Lung microvascular endothelial cell (primary cell): ENCODE measurements around the gene ELF1. TPM values are rescaled to one million over a fixed set of nuclear protein-coding genes. Genes with fewer than 3 reads are reported as not detected.
"Not testable (repeated sequence)": the region's sequence is repeated elsewhere in the genome, so short reads cannot be mapped to it uniquely, and the experiment has no call there.

Experiments used
- DNase-seq, 2 donors: peaks; one replicate each; pipeline versions ENCODE4 v3.0.0 to v3.0.0-alpha.2; 2010; ENCODE audit warnings: low read depth in 2 of 2
- total RNA-seq: library from RNA; depleted of rRNA; stranded (reverse); fragments of >200 nt; gene quantifications from 2 replicates; pipeline ENCODE4 v1.2.1, GENCODE V29; 2014

Gene ELF1
- total RNA-seq, 1 donor from 2014 or later: 80.8 TPM

GRCh38 chr13:40941581-40941980, 77.5 kb downstream of the ELF1 start:
- DNase-seq: no peak

DNA sequence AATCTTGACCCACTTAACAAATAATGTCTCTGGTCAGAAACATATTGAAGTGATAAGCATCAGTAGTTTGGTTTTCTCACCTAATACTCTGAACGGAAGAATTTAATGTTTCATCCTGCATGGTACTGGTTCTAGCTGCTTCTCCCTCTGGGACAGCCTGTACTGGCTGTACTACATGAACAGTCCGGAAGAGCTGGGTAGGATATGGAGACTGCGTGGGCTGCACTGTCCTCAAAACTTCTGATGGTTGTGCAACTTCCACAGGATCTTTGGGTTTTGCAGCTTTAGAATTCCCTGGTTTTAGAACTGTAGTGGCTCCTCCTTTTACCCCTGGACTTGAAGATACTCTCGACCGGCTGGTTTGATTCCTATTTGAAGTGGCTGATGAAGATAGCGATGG, 78.3 kb downstream of the ELF1 start:
- DNase-seq: no peak

GRCh38 chr13:40933508-40934204, 85.5 kb downstream of the ELF1 start:
- no peak for DNase-seq

- DNase-seq: no peak
Measured at GRCh38 chr13:40932252-40932651, 86.9 kb downstream of the ELF1 start.

DNA sequence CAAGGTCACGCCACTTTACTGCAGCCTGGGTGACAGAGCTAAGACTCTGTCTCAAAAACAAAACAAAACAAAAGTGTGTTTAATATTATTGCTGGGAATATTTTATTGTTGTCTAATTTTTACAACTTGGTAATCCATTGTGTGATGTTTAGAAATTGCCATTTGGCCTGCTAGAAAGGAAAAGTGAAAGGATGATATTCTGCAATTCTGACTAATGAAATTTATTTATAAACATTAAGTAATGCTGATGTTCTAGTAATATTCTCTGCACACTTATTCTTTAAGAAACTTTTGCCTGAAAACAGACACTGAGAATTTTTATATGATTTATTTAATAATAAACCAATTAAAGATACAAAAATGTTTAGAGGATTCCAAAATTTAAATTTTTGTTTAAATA, 87.4 kb downstream of the ELF1 start:
- no peak for DNase-seq

DNA sequence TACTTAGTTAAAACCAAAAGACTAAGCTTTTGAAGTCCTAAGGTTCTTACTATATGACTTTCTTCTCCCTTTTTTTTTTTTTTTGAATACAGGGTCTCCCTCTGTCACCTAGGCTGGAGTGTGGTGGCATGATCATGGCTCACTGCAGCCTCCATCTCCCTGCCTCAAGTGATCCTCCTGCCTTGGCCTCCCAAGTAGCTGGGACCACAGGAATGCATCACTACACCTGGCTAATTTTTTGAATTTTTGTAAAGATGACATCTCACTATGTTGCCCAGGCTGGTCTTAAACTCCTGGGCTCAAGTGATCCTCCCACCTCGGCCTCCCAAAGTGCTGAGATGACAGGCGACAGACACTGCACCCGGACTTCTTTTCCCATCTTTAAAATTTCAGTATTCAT, 89.2 kb downstream of the ELF1 start:
- not testable (repeated sequence) for DNase-seq

- DNase-seq: no peak
Measured at GRCh38 chr13:40928980-40929379, 90.1 kb downstream of the ELF1 start.

DNA sequence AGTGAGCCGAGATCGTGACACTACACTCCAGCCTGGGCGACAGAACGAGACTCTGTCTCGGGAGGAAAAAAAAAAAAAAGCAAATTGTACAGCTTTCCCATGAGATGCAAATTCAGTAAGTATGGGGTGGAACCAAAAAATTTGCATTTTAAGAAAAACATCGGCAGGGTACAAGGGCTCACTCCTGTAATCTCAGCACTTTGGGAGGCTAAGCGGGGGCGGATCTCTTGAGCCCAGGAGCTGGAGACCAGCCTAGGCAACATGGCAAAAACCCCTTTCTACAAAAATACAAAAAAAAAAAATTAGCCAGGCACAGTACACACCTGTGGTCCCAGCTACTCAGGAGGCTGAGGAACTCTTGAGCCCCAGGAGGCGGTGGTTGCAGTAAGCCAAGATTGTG, 91.2 kb downstream of the ELF1 start:
- no peak for DNase-seq

DNA sequence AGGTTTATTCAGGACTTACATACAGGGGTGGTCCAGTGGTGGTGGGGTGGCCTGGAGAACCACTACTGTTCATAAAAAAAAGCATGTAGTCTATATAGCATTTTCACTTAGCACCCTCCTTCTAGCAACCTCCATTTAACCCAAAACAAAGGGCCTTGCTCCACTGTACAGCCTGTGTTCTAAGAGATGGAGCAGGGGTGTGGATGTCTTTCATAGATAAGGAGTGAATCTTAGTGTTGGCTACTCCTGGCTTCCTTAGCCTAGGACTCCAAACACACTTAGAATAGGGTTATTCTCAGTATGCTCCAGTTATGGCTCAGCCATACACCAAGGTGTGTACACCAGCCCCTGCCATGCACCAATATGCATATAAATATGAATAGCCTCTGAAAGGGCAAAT, 95.2 kb downstream of the ELF1 start:
- DNase-seq: no peak

DNA sequence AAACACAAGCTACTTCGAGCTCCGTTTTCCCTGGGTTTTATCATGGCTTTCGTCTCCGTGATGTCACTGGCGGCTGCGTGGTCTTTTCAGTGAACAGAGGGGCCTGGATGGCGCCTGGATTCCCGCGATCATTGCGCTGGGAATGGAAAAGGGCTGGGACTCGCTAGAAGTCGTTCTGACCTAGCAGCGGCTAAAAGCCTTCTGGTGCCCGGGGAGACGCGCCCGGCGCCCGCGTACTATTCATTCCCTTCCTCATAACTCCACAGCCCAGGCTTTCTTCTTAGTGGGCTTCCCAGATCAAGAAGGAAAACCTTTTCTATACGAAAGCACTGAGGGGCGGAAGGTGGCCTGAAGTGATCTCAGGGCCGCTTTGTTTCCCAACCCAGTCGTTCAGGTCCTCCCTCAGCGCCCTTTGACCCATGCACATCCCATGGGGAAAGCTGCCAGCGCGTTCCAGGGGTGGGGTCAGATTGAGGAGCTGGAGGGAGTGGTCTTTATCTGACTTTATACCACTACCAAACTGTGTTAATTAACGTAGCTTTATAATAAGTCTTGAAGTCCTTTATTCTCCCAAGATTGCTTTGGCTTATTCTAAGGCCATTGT, 96.6 kb downstream of the ELF1 start:
- no peak for DNase-seq

GRCh38 chr13:40920826-40921225, 98.3 kb downstream of the ELF1 start:
- peak in 1 of 2 donors; percentile 58 for DNase-seq

DNA sequence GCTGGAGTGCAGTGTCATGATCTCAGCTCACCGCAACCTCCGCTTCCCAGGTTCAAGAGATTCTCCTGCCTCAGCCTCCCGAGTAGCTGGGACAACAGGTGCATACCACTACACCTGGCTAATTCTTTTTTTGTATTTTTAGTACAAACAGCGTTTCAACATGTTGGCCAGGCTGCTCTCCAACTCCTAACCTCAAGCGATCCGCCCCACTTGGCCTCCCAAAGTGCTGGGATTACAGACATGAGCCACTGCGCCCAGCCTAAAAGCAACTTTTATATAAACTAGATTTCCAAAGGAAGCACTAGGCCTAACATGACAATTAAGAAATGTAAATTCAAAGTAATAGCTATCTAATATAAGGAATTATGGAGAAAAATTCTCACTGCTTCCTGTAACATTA, 99.2 kb downstream of the ELF1 start:
- DNase-seq: not testable (repeated sequence)

DNA sequence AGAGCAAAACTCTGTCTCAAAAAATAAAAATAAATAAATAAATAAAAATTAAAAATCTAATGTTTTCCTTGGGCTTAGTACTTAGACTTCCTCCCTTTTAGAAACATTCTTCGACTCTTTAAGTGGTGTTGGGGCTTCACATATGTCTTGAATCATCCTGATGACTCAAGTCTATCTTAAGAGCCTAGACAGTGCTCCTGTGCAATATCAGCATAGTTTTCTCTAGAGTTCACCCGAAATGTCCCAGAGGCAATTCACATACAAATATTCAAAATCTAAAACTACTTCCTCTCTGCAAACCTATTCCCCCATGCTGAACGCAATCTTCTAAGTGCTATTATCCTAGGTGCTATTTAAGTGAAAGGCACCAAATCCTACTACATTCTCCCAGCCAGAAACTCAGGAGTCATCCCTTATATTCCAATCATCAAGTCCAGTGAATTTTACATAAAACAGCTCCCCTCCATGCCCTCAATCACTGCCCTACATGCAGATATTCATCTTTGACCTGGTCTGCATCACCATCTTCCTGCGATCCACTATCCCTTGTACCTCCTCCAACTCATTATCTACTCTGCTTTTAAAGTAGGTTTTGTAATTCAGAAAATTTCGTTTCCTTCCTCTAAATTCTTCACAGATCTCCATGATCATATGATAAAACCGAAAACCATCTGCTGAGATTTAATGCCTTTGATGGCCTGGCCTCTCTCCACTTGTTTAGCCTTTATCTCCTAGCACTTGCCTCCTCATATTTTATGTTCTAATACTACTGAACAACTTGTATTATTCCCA, 102.7 kb downstream of the ELF1 start:
- DNase-seq: no peak

- DNase-seq: not testable (repeated sequence)
Measured at GRCh38 chr13:40914863-40915262, 104.3 kb downstream of the ELF1 start.

GRCh38 chr13:40911341-40911740, 107.8 kb downstream of the ELF1 start:
- DNase-seq: no peak

DNA sequence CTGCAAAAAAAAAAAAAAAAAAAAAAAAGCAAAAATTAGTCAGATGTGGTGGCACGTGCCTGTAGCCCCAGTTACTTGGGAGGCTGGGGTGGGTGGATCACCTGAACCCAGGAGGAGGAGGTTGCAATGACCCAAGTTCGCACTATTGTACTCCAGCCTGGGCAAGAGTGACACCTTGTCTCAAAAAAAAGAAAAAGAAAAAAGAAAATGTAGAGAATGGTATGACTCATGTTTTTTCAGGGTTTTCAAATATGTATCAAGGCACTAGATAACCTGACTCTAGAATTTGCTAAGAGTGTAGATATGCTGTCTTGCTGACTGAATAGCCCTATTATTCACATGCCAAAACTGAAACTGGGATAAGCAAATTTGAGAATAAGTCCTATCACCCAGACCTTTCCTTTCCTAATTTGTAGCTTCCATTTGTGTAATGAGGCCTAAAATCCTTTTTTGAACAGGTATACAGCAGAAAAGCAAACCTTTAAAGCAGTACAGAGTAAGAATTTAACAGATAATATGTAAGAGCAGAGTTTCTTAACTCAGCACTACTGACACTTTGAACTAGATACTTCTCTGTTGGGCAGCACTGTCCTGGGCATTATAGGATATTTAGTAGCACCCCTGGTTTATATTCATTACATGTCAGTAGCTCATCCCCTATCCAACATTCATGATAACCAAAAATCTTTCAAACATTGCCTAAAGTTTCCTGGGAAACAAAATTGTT, 108.6 kb downstream of the ELF1 start:
- DNase-seq: peak in 1 of 2 donors; percentile 8

DNA sequence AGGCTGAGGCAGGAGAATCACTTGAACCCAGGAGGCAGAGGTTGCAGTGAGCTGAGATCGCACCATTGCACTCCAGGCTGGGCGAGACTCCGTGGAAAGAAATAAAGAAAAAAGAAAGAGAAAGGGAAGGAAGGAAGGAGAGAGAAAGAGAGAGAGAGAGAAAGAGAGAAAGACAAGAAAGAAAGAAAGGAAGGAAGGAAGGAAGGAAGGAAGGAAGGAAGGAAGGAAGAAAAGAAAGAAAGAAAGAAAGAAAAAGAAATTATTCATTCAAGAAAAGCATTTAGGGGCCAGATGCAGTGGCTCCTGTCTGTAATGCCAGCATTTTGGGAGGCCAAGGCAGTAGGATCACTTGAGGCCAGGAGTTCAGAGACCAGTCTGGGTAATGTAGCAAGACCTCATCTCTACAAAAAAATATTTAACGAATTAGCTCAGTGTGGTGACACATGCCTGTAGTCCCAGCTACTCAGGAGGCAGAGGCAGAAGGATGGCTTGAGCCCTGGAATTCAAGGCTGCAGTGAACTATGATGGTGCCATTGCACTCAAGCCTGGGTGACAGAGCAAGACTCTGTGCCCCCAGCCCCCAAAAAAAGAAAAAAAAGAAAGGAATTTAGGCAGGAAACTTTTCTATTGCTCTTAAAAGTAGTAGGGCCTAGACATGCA, 109.4 kb downstream of the ELF1 start:
- DNase-seq: not testable (repeated sequence)

- DNase-seq: no peak
Measured at GRCh38 chr13:40908546-40908945, 110.6 kb downstream of the ELF1 start.

GRCh38 chr13:40901032-40901431, 118.1 kb downstream of the ELF1 start:
- DNase-seq: not testable (repeated sequence)

DNA sequence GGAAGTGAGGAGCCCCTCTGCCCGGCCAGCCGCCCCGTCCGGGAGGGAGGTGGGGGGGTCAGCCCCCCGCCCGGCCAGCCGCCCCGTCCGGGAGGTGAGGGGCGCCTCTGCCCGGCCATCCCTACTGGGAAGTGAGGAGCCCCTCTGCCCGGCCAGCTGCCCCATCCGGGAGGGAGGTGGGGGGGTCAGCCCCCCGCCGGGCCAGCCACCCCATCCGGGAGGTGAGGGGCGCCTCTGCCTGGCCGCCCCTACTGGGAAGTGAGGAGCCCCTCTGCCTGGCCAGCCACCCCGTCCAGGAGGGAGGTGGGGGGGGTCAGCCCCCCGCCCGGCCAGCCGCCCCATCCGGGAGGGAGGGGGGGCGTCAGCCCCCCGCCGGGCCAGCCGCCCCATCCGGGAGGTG, 118.5 kb downstream of the ELF1 start:
- not testable (repeated sequence) for DNase-seq

DNA sequence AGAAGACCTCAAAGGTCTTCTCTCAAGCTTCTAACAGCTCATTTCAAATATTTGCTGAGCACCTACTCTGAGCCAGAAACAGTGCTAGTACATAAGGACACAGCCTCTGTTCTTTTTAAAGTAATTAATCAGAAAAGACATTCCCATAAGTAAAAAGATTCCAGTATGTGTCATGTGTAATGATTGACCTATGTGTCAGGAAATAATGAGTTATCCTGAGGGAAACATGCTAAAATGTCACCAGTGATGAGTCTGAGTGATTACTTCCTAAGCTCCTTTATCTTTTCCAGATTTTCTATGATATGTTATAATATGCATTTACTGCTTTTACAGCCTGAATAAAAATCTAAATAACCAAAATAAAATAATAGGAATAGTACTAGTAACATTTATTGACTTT, 122.1 kb downstream of the ELF1 start:
- DNase-seq: peak in 1 of 2 donors; percentile 29
